Uterus (tissue), 2 donors: ENCODE data around the gene KCNF1.

Source experiments
- POLR2A ChIP-seq, 2 donors: fragments of 450-650 bp; IDR thresholded peaks; one replicate each; pipeline ENCODE4 v1.6.1; 2016; ENCODE audit warnings: antibody characterized with exemption in 2 of 2, mild to moderate bottlenecking in 1 of 2, moderate library complexity in 1 of 2
- TF ChIP-seq, protein P1 (sequence below), 4 experiments: fragments of 200-600 bp in 2 of 4; fragments of 450-650 bp in 2 of 4; sonication (generic) in 2 of 4; IDR thresholded peaks; one replicate each; pipeline ENCODE4 v1.5.1; 2016 to 2019; ENCODE audit warnings: antibody characterized with exemption in 4 of 4, mild to moderate bottlenecking in 2 of 4, moderate library complexity in 1 of 4

DNA sequence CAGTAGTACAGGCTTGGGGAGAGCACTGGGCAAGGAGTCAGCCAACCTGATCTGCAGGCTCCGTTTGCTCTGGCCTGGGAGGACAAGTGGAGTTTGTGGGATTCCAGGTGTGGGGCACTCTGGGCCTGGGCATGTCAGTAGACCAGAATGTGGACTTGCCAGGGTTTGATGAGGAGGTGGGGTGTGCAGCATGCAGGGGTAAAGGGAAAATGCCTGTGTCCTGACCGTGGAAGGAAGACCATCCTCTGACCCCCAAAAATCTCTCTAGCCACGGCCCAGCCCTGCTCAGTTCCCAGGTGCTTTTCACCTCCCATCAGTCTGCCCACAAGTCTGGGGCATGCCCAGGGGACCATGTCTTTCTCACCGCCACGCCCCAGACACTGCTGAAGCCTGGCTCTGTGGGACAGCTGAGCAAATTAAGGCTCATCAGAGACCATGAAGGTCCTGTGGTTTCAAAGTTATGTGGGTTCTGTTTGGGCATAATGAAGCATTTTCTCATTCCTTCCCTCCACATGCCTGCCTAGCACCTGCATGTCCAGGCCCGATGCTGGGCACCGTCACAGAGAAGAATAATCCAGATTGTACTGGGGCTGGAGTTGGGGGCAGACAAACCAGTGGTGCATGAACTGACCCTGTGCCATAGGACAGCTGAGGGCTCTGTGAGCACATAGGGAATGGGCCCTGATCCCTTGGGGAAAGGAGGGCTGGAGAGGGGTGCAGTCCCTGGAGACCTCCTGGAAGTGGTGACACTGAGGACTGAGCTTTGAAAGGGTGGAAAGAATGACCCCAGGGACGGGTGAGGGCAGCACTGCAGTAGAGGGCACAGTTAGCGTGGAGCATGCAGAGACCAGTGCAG, 6.5 kb upstream of the KCNF1 start:
- TF ChIP-seq, protein P1, sequence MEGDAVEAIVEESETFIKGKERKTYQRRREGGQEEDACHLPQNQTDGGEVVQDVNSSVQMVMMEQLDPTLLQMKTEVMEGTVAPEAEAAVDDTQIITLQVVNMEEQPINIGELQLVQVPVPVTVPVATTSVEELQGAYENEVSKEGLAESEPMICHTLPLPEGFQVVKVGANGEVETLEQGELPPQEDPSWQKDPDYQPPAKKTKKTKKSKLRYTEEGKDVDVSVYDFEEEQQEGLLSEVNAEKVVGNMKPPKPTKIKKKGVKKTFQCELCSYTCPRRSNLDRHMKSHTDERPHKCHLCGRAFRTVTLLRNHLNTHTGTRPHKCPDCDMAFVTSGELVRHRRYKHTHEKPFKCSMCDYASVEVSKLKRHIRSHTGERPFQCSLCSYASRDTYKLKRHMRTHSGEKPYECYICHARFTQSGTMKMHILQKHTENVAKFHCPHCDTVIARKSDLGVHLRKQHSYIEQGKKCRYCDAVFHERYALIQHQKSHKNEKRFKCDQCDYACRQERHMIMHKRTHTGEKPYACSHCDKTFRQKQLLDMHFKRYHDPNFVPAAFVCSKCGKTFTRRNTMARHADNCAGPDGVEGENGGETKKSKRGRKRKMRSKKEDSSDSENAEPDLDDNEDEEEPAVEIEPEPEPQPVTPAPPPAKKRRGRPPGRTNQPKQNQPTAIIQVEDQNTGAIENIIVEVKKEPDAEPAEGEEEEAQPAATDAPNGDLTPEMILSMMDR (IDR thresholded peaks at IDR 0.05), result no peak
- no peak for TF ChIP-seq POLR2A (IDR thresholded peaks at IDR 0.05)
